CD4-positive, alpha-beta T cell treated with Interleukin-6 for 4 hours (primary cell): ENCODE results near the gene MED12L.

Experiments
- DNase-seq: peaks from one replicate; pipeline ENCODE4 v3.0.0-alpha.2; 2020; ENCODE audit warnings: mixed read lengths

Gene MED12L

DNA sequence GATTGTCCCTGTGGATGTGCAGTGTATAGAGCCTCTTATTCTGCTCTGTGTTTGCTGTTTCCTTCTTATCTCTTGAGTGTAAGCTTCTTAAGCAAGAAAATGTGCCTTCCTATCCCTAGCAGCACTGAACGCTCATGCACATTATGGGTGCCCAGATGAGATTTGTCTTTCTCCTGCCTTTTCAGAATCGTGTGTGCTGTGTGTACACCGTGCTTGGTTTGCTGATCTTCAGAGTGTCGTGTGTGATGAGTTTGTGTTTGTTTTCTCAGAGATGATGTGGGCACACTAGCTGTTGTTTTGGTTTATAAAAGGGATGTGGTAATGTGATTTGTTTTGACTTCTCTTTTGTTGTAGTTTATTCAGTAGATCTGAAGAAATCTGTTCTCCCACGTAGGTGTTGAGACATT, 97.8 kb downstream of the MED12L start:
- peak; percentile 25 for DNase-seq

DNA sequence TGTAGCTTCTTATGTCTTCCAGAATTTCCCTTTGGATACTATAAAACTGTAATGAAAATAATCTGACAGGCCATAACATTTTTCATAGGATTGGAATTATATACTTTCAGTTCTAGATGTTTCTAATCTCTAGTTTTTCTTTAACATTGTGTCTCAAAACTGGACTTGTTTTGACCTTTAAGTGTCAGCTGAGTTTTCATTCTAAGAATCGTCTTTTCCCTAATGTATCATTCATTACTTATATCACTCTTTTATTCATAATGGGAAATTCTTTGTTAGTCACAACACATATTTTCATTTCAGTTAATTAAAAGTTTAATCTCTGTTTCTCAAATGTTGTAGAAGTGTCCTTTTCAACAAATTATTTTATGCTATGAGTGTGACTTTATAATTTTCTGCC, 105.6 kb downstream of the MED12L start:
- no peak for DNase-seq

- no peak for DNase-seq
Observed at GRCh38 chr3:151192545-151192944, 107.1 kb downstream of the MED12L start.

- no peak for DNase-seq
Observed at GRCh38 chr3:151195826-151196225, 110.4 kb downstream of the MED12L start.

DNA sequence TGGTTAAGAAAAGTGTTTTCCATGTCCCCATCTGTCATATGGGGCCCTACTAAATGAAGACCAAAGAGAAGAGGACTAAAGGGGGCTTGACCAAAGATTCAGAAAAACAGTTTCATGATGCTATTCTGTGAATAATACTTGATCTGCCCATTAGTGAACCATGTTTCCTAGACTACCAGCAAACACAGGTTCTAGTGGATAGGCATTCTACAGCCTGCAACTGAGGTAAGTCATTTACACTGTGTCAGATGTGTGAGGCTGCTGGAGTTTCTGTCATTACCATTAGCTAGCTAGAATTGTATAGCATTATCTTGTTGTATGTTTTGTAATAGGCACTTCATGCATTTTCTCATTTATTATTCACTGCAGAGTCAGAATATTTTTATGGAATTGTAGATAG, 111.0 kb downstream of the MED12L start:
- DNase-seq: no peak

DNA sequence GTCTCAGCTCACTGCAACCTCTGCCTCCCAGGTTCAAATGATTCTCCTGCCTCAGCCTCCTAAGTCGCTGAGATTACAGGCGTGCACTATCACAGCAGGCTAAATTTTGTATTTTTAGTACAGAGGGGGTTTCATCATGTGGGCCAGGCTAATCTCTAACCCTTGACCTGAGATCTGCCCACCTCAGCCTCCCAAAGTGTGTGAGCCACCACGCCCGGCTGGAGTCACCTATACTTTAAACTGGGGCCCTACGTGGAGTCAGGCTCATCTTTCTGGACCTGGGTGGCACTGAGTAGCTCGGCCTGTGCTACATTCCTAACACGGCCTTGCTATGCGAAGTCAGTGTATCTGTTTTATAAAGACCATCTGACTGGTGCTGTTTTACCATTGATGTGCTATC, 111.8 kb downstream of the MED12L start:
- no peak for DNase-seq

- no peak for DNase-seq
Observed at GRCh38 chr3:151197981-151198767, 112.7 kb downstream of the MED12L start.

DNA sequence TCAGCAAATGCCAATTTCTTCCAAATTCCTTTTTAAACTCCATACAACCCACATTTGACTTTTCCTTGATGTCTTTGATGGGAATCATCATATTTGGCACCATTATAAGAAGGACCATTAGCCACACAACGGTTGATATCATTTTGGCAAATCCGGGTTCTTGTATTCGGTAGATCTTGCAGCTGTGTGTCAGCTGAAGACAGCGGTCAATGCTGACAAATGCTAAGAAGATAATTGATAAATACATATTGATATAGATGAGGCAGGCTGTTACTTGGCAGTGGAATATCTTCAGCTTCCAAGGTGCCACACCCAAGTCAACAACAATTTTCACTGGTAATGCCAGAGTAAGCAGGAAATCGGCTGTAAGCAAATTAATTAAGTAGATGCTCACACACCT, 113.4 kb downstream of the MED12L start:
- DNase-seq: no peak

DNA sequence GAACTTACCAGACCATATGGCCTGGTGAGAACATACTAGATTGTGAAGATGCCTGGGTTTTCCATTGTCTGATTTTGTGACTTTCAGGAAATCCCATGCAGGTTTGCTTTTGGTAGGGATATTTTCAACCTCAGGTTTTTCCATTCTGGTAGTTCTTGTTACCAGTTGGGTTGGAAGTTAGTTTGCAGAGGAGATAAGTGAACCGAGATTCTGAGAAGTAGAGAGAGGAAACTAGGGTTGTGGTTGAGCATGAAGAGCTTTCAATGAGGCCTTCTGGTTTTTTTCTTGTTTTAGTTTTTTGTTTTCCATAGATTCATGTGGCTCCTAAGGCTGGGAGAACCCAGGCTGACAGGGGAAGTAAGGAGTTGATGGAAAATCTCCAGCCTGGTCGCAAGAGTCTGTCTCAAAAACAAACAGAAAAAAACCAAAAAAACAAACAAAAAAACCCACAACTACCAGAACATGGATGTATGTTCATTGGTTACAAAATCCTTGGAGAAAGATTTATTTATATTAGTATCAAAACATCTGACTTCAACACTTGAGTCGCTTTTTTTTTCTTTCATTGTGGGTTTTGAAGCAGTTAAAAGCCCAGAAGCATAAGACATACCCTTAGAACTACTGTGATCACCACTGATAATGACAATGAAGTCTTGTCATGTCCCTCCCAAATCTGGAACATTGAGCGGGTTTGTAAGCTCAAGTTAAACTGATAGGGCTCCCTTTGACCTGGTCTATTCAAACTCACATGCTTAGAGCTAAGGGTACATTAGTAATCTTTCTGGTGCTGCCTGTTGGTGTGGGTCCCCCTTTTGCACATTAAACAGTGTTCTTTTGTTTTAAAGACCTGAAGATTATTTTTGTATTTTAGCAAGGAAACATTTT, 114.3 kb downstream of the MED12L start:
- no peak for DNase-seq

DNA sequence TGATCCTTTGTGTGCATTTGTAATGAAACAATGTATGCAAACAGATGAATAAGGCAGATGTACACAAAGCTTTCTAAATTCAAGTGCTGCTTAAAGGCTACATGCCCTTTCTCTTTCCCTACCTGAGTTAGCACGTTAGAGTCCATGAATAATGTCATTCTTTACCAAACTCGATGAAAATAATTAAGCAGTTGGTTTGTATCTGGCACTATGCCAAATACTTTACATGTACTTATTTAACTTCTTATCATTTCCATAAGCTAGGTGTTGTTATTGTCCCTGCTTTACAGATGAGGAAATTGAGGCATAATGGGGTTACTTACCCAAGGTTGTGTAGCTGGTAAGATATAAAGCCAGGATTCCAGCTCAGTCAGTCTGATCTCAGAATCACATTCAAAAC, 115.1 kb downstream of the MED12L start:
- no peak for DNase-seq

- no peak for DNase-seq
Observed at GRCh38 chr3:151201051-151201730, 115.7 kb downstream of the MED12L start.

DNA sequence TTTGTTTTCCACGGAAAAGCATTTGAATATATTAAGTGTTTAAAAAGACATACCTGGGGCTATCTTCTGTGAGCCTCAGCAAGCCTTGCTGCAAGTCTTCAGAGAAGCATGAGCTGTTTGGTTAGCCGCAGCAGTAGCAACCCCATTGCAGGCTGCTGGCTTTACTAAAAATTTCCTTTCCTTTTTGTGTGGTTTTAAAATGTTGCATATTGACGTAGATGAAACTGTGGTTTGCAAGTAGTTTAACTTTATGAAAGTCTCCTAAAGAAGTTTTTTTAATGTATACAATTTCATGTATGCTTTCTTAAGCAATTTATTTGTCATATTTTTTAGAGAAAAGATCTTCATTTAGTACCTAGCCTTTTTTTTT, 117.6 kb downstream of the MED12L start, which contains the start of gene GPR171:
Gene GPR171, minus strand, starts transcription at position 166 of the 370 bp plus-strand sequence. CDS start 3,830 bp downstream, outside the sequence.
- peak; percentile 72 for DNase-seq

DNA sequence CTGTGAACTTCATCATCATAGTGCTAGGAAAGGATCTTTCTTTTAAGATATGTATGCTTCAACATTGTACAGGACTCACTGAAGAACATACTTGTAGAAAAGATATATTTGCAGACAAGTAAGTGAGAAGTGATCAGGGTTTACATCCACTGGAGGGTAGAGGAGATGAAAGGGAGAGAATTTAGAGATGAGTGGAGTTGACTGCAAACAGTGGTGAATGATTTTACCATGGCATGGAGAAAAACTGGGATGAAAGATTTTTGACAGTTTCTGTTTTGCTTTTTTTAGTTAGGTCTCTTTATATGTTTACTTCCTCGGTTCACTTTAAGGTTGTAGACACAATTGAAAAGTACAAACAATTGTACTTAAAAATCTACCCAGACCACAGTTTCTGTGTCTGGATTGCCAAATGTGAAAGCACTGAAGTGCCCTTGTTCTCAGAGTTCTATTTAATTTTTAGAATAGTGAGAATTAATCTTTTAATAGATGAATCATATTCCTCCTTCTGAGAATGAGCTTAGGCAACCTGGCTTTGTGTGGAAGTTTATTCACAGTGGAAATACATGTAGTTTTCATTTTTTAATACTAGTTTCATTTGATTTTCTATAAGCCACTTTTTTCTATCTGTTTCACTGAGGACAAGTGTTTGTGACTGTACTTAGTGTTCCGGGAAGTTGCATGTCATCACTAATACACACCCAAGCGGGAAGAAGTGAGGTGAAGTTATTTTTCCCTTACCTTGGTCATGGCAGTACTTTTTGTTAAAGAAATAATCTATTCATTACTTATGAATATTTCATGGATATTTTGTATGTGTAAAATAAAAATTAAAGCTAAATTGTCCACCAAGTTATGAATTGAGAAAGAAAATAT, 119.3 kb downstream of the MED12L start:
- DNase-seq: peak; percentile 24

GRCh38 chr3:151205482-151205881, 120.0 kb downstream of the MED12L start:
- no peak for DNase-seq

- DNase-seq: no peak
Observed at GRCh38 chr3:151206201-151206600, 120.7 kb downstream of the MED12L start.

DNA sequence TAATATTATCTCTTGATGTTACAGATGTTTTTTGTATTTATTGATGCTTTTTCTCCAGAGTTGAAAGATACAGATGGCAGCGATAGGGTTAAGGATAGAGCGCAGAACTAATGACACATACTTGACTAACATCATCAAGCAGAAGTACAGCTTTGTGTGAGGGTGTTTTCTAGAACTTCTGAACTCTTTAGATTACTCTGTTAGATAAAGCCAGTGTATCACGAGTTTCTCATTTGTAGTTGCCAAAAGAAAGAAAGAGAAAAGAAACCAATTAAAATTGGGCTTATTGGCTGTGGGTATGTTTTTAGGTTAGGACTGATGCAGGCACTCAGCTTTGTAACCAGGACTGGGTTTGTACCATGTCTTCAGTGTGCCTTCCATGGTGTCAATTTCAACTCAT, 124.2 kb downstream of the MED12L start:
- no peak for DNase-seq

DNA sequence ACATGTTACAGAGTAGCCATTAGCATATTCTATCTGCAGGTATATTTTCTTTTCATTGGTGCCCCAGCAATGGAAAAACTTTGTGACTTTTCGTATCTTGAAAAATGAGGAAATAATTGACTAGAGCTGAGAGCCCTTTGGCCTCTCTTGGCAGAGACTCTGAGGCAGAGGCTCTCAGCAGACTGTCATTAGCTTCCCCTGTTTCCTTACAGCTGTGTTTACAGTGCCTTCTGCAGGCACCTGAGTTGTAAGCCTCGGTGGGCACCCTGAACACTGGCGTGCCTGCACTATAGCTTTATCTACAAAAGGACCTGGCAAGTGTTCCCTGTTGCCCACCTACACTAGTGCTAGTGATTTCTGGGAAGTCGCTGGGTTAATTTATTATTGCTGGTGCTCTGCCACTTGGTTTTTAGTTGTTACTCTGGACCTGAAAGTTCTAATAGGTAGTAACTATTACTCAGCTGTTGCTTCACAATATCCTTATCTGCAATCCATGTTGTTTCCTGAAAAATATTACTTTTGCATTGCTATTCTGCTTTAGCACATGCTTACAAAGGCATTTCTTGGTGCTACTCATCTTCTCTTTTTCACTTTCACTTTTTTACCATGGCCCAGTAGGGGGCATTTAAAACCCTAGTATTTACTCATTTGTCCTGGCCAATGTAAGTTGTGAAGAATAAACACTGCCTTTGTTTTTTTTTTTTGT, 125.4 kb downstream of the MED12L start:
- DNase-seq: peak; percentile 32

- DNase-seq: no peak
Observed at GRCh38 chr3:151213151-151213550, 127.7 kb downstream of the MED12L start.

GRCh38 chr3:151213881-151214280, 128.4 kb downstream of the MED12L start:
- no peak for DNase-seq

DNA sequence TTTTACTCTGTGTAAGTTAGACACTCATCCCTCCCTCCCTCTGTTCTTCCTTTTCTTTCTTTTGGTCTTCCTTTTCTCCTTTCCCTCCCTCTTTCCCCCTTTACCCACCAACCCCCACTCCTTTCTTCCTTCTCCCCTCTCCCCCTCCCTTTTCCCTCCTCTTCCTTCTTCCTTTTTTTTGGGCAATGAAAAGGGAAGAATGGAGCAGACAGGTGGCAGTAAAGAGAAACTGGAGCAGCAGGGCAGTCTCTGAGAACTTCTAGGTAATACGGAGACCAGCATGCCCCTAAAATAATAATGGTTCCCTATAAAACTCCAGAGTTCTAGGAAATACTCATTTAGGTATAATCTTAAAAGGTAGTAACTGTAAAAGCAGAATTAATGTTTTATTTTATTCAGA, 129.0 kb downstream of the MED12L start:
- no peak for DNase-seq
